PFSK-1 (cell line): ENCODE measurements around the gene SCRT2.

Source experiments
- FOXP2 ChIP-seq: optimal IDR thresholded peaks from 2 replicates; pipeline ENCODE3; 2011; ENCODE audit warnings: borderline replicate concordance, control low read depth, inconsistent platforms; ENCODE audit not compliant: insufficient read depth; ENCODE audit errors: extremely low read length, extremely low read depth
- POLR2AphosphoS5 ChIP-seq: IDR thresholded peaks from 2 replicates; pipeline ENCODE4 v1.6.1; 2012; ENCODE audit warnings: low read depth, mild to moderate bottlenecking, control low read depth, low read length, moderate library complexity
- SIN3A ChIP-seq: IDR thresholded peaks from 2 replicates; pipeline ENCODE4 v1.6.1; 2012; ENCODE audit warnings: mild to moderate bottlenecking, low read length, moderate library complexity, borderline replicate concordance; ENCODE audit not compliant: insufficient read depth
- TAF1 ChIP-seq: IDR thresholded peaks from 2 replicates; pipeline ENCODE4 v1.6.1; 2012; ENCODE audit warnings: low read length, control low read depth, borderline replicate concordance; ENCODE audit not compliant: insufficient read depth
- TF ChIP-seq, protein P1 (sequence below), 2 experiments: IDR thresholded peaks; 2 replicates each; pipeline versions ENCODE4 v1.6.1 to v1.8.0; 2011 to 2012; ENCODE audit warnings: low read depth in 2 of 2, low read length in 2 of 2, control low read depth in 1 of 2, inconsistent platforms in 1 of 2, mild to moderate bottlenecking in 1 of 2, moderate library complexity in 1 of 2; ENCODE audit not compliant: insufficient read depth in 1 of 2

SCRT2 gene

DNA sequence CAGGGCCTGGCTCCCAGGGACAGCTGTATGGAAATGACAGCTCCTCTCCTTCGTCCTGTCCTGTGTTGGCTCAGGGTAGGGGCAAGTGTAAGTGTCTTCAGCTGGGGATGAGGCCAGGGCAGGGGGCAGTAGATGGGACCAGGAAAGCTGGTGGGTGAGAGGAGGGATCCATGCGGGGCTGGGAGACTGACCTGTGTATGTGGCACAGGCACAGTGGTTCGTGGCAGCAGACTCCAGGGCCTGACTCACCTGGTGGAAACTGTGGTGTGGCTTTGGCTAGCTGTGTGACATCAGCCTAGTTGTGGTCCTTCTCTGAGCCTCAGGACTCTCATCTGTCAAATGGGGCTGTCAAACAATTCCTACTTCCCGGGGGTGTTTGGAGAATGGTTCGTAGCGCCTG is 13.7 kb upstream of the SCRT2 start:
- TF ChIP-seq FOXP2 (no peak), SIN3A (no peak), TAF1 (no peak), POLR2AphosphoS5 (no peak)
- TF ChIP-seq, protein P1, sequence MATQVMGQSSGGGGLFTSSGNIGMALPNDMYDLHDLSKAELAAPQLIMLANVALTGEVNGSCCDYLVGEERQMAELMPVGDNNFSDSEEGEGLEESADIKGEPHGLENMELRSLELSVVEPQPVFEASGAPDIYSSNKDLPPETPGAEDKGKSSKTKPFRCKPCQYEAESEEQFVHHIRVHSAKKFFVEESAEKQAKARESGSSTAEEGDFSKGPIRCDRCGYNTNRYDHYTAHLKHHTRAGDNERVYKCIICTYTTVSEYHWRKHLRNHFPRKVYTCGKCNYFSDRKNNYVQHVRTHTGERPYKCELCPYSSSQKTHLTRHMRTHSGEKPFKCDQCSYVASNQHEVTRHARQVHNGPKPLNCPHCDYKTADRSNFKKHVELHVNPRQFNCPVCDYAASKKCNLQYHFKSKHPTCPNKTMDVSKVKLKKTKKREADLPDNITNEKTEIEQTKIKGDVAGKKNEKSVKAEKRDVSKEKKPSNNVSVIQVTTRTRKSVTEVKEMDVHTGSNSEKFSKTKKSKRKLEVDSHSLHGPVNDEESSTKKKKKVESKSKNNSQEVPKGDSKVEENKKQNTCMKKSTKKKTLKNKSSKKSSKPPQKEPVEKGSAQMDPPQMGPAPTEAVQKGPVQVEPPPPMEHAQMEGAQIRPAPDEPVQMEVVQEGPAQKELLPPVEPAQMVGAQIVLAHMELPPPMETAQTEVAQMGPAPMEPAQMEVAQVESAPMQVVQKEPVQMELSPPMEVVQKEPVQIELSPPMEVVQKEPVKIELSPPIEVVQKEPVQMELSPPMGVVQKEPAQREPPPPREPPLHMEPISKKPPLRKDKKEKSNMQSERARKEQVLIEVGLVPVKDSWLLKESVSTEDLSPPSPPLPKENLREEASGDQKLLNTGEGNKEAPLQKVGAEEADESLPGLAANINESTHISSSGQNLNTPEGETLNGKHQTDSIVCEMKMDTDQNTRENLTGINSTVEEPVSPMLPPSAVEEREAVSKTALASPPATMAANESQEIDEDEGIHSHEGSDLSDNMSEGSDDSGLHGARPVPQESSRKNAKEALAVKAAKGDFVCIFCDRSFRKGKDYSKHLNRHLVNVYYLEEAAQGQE (IDR thresholded peaks at IDR 0.05; ENCODE audit: insufficient read depth in 1 of 2, low read depth in 2 of 2, low read length in 2 of 2): no peak

- TF ChIP-seq FOXP2: no peak
- no peak for TF ChIP-seq POLR2AphosphoS5
- TF ChIP-seq, protein P1 (IDR thresholded peaks at IDR 0.05; ENCODE audit: insufficient read depth in 1 of 2, low read depth in 2 of 2, low read length in 2 of 2): no peak
- TF ChIP-seq TAF1: no peak
- TF ChIP-seq SIN3A: no peak
Observed at GRCh38 chr20:688809-689212, 13.2 kb upstream of the SCRT2 start.

DNA sequence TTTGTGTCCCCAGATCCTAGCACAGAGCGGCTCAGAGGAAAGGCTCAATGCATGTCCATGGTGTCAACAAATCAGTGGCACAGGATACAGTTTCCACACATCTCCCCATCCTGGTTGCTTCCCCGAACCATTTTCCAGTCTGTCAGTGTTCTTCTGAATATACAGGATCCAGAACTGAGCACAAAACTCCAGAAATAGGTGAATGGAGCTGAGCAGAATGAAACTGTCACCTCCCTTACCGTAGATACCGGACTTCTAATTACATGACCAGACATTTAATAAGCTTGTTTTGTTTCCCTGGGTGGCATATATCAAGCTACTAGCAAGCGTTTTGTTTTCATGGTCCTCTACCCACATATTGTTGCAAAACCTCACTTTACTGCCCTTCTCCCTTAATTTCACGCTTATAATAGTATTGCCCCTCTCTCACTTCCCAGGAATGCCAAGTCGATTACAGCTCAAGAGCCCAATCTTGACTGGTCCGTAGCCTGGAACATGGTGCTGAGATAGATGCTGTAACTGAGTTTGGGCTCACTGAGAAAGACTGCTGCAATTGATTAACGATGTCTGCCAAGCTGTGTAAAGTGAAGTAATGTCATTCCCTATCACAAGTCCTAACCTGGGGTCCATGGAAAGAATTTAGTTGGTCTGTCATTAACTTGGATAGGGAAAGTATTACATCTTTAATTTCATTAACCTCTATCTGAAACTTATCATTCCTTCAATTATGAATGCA is 12.0 kb upstream of the SCRT2 start:
- TF ChIP-seq TAF1: no peak
- TF ChIP-seq FOXP2: no peak
- TF ChIP-seq POLR2AphosphoS5: no peak
- TF ChIP-seq, protein P1 (IDR thresholded peaks at IDR 0.05; ENCODE audit: insufficient read depth in 1 of 2, low read depth in 2 of 2, low read length in 2 of 2): no peak
- no peak for TF ChIP-seq SIN3A

DNA sequence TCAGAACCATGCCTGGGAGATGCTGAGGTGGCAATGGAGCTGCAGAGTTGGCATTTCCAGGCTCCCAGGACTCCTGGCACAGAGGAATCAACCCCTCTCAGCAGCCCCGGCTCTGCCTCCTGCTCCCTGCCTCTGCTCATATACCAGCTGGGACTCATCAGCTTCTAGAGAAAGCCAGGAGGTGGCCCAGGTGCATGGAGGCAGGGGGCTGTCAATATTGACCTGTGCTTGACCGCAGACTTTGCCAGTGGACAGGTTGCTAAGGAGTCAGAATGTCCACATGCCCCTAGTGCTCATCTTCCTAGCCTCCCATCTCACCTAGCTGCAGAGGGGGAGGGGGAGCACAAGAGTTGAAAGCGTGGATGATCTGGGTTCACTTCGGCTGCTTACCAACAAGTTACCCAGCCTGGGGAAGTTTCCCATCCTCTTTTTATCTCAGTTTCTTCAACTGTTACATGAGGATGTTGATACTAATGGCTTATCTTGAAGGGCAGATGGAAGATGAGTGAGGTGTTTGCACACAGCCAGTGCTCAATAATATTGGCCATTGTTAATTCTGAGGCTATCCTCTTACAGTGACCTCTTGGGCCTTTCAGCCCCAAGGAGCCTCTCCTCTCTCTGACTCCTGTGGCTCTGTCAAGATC is 9.2 kb upstream of the SCRT2 start:
- TF ChIP-seq POLR2AphosphoS5 (no peak), SIN3A (no peak), FOXP2 (no peak), TAF1 (no peak)
- TF ChIP-seq, protein P1 (IDR thresholded peaks at IDR 0.05; ENCODE audit: insufficient read depth in 1 of 2, low read depth in 2 of 2, low read length in 2 of 2): no peak
